Neuronal stem cell (in vitro differentiated cells): ENCODE results near the gene LTB4R.

Source experiments
- DNase-seq: peaks from one replicate; pipeline ENCODE4 v3.0.0-alpha.2; 2013; ENCODE audit warnings: low spot score
- H2AFZ ChIP-seq: one replicate; pipeline ENCODE4 v1.6.1; 2013; ENCODE audit warnings: mild to moderate bottlenecking, low read length, inconsistent platforms
- H2AK5ac ChIP-seq: 2 replicates; pipeline ENCODE4 v1.6.1; 2013; ENCODE audit warnings: low read depth, mild to moderate bottlenecking, inconsistent platforms, low read length, moderate library complexity, mixed read lengths
- H2BK120ac ChIP-seq: 2 replicates; pipeline ENCODE4 v1.6.1; 2013; ENCODE audit warnings: low read depth, mild to moderate bottlenecking, inconsistent platforms, low read length, moderate library complexity, mixed read lengths
- H2BK12ac ChIP-seq: one replicate; pipeline ENCODE4 v1.6.1; 2013; ENCODE audit warnings: low read length, inconsistent platforms
- H2BK15ac ChIP-seq: 2 replicates; pipeline ENCODE4 v1.6.1; 2013; ENCODE audit warnings: mild to moderate bottlenecking, low read length, inconsistent platforms, mixed read lengths
- H2BK5ac ChIP-seq: one replicate; pipeline ENCODE4 v1.6.1; 2013; ENCODE audit warnings: inconsistent platforms, mild to moderate bottlenecking, low read length, moderate library complexity
- H3K14ac ChIP-seq: one replicate; pipeline ENCODE4 v1.6.1; 2013; ENCODE audit warnings: low read length, inconsistent platforms
- H3K18ac ChIP-seq: 2 replicates; pipeline ENCODE4 v1.6.1; 2013; ENCODE audit warnings: low read length, inconsistent platforms
- H3K23ac ChIP-seq: 2 replicates; pipeline ENCODE4 v1.6.1; 2013; ENCODE audit warnings: low read depth, mild to moderate bottlenecking, mixed read lengths, low read length, inconsistent platforms; ENCODE audit not compliant: poor library complexity
- H3K27ac ChIP-seq: replicated peaks from 3 replicates; pipeline ENCODE4 v1.5.1; 2013; ENCODE audit warnings: low read length, inconsistent platforms
- H3K27me3 ChIP-seq, 3 experiments: 2 replicates each; pipeline ENCODE4 v1.6.1; 2013; ENCODE audit warnings: low read length in 3 of 3, mild to moderate bottlenecking in 2 of 3, inconsistent platforms in 1 of 3, low read depth in 1 of 3, mixed read lengths in 1 of 3, moderate library complexity in 1 of 3; ENCODE audit not compliant: control insufficient read depth in 3 of 3, insufficient read depth in 3 of 3
- H3K36me3 ChIP-seq, 2 donors: replicated peaks in 1 of 2; 2 replicates each; pipeline ENCODE4 v1.6.1; 2013; ENCODE audit warnings: low read length in 2 of 2; ENCODE audit not compliant: control insufficient read depth in 2 of 2, insufficient read depth in 2 of 2
- H3K4ac ChIP-seq: 2 replicates; pipeline ENCODE4 v1.6.1; 2013; ENCODE audit warnings: inconsistent platforms, mild to moderate bottlenecking, low read length, moderate library complexity
- H3K4me1 ChIP-seq, 2 donors: 1 replicate in 1 of 2; 2 replicates in 1 of 2; pipeline ENCODE4 v1.6.1; 2013; ENCODE audit warnings: low read length in 2 of 2, low read depth in 1 of 2; ENCODE audit not compliant: control insufficient read depth in 2 of 2, insufficient read depth in 1 of 2
- H3K4me2 ChIP-seq: one replicate; pipeline ENCODE4 v1.6.1; 2013; ENCODE audit warnings: mild to moderate bottlenecking, low read length, inconsistent platforms; ENCODE audit not compliant: insufficient read depth, poor library complexity, severe bottlenecking
- H3K4me3 ChIP-seq, 2 donors: 2 replicates each; pipeline ENCODE4 v1.5.1; 2013; ENCODE audit warnings: low read length in 2 of 2, mild to moderate bottlenecking in 2 of 2, inconsistent platforms in 1 of 2, moderate library complexity in 1 of 2
- H3K79me1 ChIP-seq: one replicate; pipeline ENCODE4 v1.6.1; 2013; ENCODE audit warnings: low read depth, mild to moderate bottlenecking, inconsistent platforms, low read length, moderate library complexity
- H3K9ac ChIP-seq: one replicate; pipeline ENCODE4 v1.6.1; 2013; ENCODE audit warnings: mild to moderate bottlenecking, low read depth, low read length, inconsistent platforms; ENCODE audit not compliant: poor library complexity
- H3K9me3 ChIP-seq, 2 donors: replicated peaks in 1 of 2; 2 replicates each; pipeline versions ENCODE3 to v1.6.1; 2013; ENCODE audit warnings: low read length in 2 of 2, mild to moderate bottlenecking in 2 of 2, inconsistent platforms in 1 of 2, low read depth in 1 of 2, mixed read lengths in 1 of 2, moderate library complexity in 1 of 2; ENCODE audit not compliant: control insufficient read depth in 2 of 2, insufficient read depth in 1 of 2
- H4K8ac ChIP-seq: one replicate; pipeline ENCODE4 v1.6.1; 2013; ENCODE audit warnings: low read depth, mild to moderate bottlenecking, inconsistent platforms, low read length, moderate library complexity
- H4K91ac ChIP-seq: one replicate; pipeline ENCODE4 v1.6.1; 2013; ENCODE audit warnings: low read length, low read depth, mild to moderate bottlenecking, inconsistent platforms; ENCODE audit not compliant: poor library complexity
- WGBS, 2 donors: extraction: QIAGEN DNeasy Blood & Tissue Kit; methylation state at CpG; one replicate each; pipeline ENCODE4 v1.1.7; 2013; ENCODE audit warnings: missing lambda C conversion rate in 2 of 2, mixed read lengths in 1 of 2; ENCODE audit not compliant: insufficient read length in 2 of 2, insufficient replicate concordance in 1 of 2; ENCODE audit errors: extremely low coverage in 2 of 2; 5-methylcytosine and 5-hydroxymethylcytosine counted together

The LTB4R gene

GRCh38 chr14:24337824-24338175 lies 26.5 kb downstream of the LTB4R start:
- no peak for DNase-seq
- H2AK5ac ChIP-seq: no peak overlapping the region
- H3K9me3 ChIP-seq: no peaks in the 10 kb centered on the region
- no peak overlapping the region for H3K4ac ChIP-seq
- H3K4me2 ChIP-seq: no peak overlapping the region
- H3K18ac ChIP-seq: no peak overlapping the region
- peaks cover 4 to 16% of the 10 kb centered on the region in 2 donors for H3K4me1 ChIP-seq
- no peak overlapping the region for H2BK120ac ChIP-seq
- H3K14ac ChIP-seq: no peak overlapping the region
- H2AFZ ChIP-seq: no peak overlapping the region
- no peaks in the 10 kb centered on the region for H3K79me1 ChIP-seq
- H3K27me3 ChIP-seq: peaks cover 38 to 95% (median 89%) of the 10 kb centered on the region in 3 experiments
- H2BK12ac ChIP-seq: no peak overlapping the region
- H3K36me3 ChIP-seq: no peaks in the 10 kb centered on the region
- no peak overlapping the region for H3K27ac ChIP-seq
- no peak overlapping the region for H3K4me3 ChIP-seq
- no CpG with 5 or more reads among the region's 8 CpGs for WGBS, 2 donors
- no peak overlapping the region for H4K91ac ChIP-seq
- no peak overlapping the region for H3K23ac ChIP-seq
- H2BK5ac ChIP-seq: no peak overlapping the region
- no peak overlapping the region for H2BK15ac ChIP-seq
- no peak overlapping the region for H4K8ac ChIP-seq
- H3K9ac ChIP-seq: no peak overlapping the region

GRCh38 chr14:24338843-24339242 lies 27.5 kb downstream of the LTB4R start:
- Histone ChIP-seq H3K36me3 (no peaks in the 10 kb centered on the region), H2AFZ (no peak overlapping the region), H2BK120ac (no peak overlapping the region), H3K4ac (no peak overlapping the region), H4K91ac (no peak overlapping the region), H3K4me3 (peak overlapping the region in 1 of 2 donors; percentile 69), H3K9ac (no peak overlapping the region), H4K8ac (no peak overlapping the region), H2BK15ac (no peak overlapping the region), H3K18ac (no peak overlapping the region), H3K4me2 (no peak overlapping the region), H3K9me3 (no peaks in the 10 kb centered on the region), H2AK5ac (no peak overlapping the region), H2BK12ac (no peak overlapping the region), H3K4me1 (peaks cover 4 to 12% of the 10 kb centered on the region in 2 donors), H3K27ac (no peak overlapping the region), H2BK5ac (no peak overlapping the region), H3K14ac (no peak overlapping the region), H3K23ac (no peak overlapping the region), H3K27me3 (peaks cover 34 to 94% (median 78%) of the 10 kb centered on the region in 3 experiments), H3K79me1 (no peaks in the 10 kb centered on the region)
- no CpG with 5 or more reads among the region's 14 CpGs for WGBS, 2 donors
- DNase-seq: no peak

DNA sequence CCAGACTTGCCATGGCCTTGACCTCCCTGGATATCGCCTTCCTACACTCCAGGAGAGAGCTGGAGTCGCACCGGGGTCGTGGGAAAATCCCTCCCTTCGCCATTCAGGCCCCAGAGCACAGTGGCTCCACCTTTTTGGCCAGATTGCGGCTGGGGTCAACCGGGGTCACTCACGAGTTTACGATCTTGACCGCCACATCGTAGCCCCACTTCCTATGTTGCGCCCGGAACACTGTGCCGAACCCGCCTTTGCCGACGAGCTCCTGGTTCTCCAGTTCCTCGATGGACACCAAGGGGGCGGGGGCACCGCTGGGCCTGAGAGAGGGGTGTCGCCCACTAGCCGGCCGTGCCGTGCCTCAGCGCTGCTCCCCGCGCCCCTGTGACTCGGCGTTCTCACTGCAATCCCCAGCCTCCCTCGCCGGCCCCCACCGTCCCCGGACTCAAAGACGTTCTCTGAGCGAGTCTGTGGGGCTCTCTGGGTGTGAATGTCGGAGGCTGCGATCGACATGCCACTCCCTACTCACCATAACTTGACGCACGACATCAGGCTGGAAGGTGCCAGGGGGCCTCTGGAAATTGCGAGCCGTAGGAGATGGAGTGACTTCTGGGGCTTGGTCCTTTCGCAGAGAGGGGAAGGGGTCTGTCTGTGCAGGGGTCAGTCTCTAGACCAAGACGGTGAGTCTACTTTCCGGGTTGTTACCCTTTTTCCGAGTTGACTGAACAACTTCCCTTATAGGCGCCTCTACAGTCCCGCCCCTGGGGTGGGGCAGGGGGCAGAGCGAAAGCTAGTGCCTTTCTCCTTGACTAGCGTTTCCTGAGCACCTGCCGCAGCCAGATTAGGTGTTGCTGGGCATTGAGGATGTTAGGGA lies 28.2 kb downstream of the LTB4R start, which contains the start of gene RIPK3:
RIPK3 (minus strand) TSS at position 708 of the 868 bp plus-strand sequence; CDS start at position 543, 165 bp downstream.
- WGBS, 2 donors: no CpG with 5 or more reads among the region's 51 CpGs
- Histone ChIP-seq H4K91ac (no peak within 1 kb of the TSS), H2BK15ac (no peak within 1 kb of the TSS), H2BK5ac (no peak within 1 kb of the TSS), H2BK120ac (no peak within 1 kb of the TSS), H3K27ac (no peak within 1 kb of the TSS), H3K4me2 (peak within 1 kb of the TSS; percentile 66), H3K4me1 (peaks cover 4 to 10% of the 10 kb centered on the region in 2 donors), H3K18ac (peak within 1 kb of the TSS; percentile 74), H2AFZ (peak within 1 kb of the TSS; percentile 77), H3K4ac (no peak within 1 kb of the TSS), H3K79me1 (no peaks in the 10 kb centered on the region), H3K4me3 (peak within 1 kb of the TSS in 1 of 2 donors; percentile 69), H3K27me3 (peaks cover 28 to 91% (median 72%) of the 10 kb centered on the region in 3 experiments), H3K14ac (peak within 1 kb of the TSS; percentile 42), H3K36me3 (no peaks in the 10 kb centered on the region), H4K8ac (no peak within 1 kb of the TSS), H3K23ac (peak within 1 kb of the TSS; percentile 36), H3K9ac (peak within 1 kb of the TSS; percentile 72), H2AK5ac (no peak within 1 kb of the TSS), H3K9me3 (no peaks in the 10 kb centered on the region), H2BK12ac (no peak within 1 kb of the TSS)
- DNase-seq: no peak

- no peak overlapping the region for H3K9ac ChIP-seq
- no peak overlapping the region for H4K8ac ChIP-seq
- no peak overlapping the region for H2AFZ ChIP-seq
- no peak overlapping the region for H3K4me2 ChIP-seq
- H2BK12ac ChIP-seq: no peak overlapping the region
- peaks cover 21 to 89% (median 61%) of the 10 kb centered on the region in 3 experiments for H3K27me3 ChIP-seq
- no peaks in the 10 kb centered on the region for H3K9me3 ChIP-seq
- no peaks in the 10 kb centered on the region for H3K79me1 ChIP-seq
- whole genome bisulfite sequencing, 2 donors: no CpG with 5 or more reads among the region's 1 CpG
- no peak overlapping the region for H2BK5ac ChIP-seq
- peaks cover 4 to 8% of the 10 kb centered on the region in 2 donors for H3K4me1 ChIP-seq
- no peak overlapping the region for H3K4me3 ChIP-seq
- H2BK15ac ChIP-seq: no peak overlapping the region
- no peak overlapping the region for H2AK5ac ChIP-seq
- H4K91ac ChIP-seq: no peak overlapping the region
- no peak overlapping the region for H3K14ac ChIP-seq
- H3K36me3 ChIP-seq: no peaks in the 10 kb centered on the region
- H3K4ac ChIP-seq: no peak overlapping the region
- no peak for DNase-seq
- no peak overlapping the region for H3K18ac ChIP-seq
- H3K27ac ChIP-seq: no peak overlapping the region
- H2BK120ac ChIP-seq: no peak overlapping the region
- H3K23ac ChIP-seq: no peak overlapping the region
Measured at GRCh38 chr14:24340606-24341005, 29.3 kb downstream of the LTB4R start.
